HG03520 (cell line): ENCODE results near the gene PCCA.

Experiments
- ATAC-seq: cut with Tn5 transposase; IDR thresholded peaks from one replicate; pipeline ENCODE4 v1.9.1; 2021; ENCODE audit warnings: mild to moderate bottlenecking, moderate library complexity; ENCODE audit not compliant: unreplicated experiment

PCCA gene

GRCh38 chr13:100536643-100537180, 447.8 kb downstream of the PCCA start:
- ATAC-seq, result no peak

GRCh38 chr13:100537486-100537885, 448.6 kb downstream of the PCCA start:
- no peak for ATAC-seq

GRCh38 chr13:100537951-100538462, 449.1 kb downstream of the PCCA start:
- ATAC-seq, result no peak

GRCh38 chr13:100540621-100541020, 451.7 kb downstream of the PCCA start:
- ATAC-seq, result no peak

- no peak for ATAC-seq
These were observed 453.3 kb downstream of the PCCA start for GRCh38 chr13:100541897-100542825.

- peak; percentile 86 for ATAC-seq
These were observed 453.9 kb downstream of the PCCA start for GRCh38 chr13:100542826-100543156.

- no peak for ATAC-seq
These were observed 455.1 kb downstream of the PCCA start for GRCh38 chr13:100543872-100544602.

- ATAC-seq, result no peak
These were observed 456.2 kb downstream of the PCCA start for GRCh38 chr13:100544866-100545683.

GRCh38 chr13:100545684-100546061, 456.8 kb downstream of the PCCA start:
- ATAC-seq, result no peak

GRCh38 chr13:100546713-100547405, 458.0 kb downstream of the PCCA start:
- no peak for ATAC-seq

GRCh38 chr13:100547791-100548201, 458.9 kb downstream of the PCCA start:
- no peak for ATAC-seq

- no peak for ATAC-seq
These were observed 460.4 kb downstream of the PCCA start for GRCh38 chr13:100549316-100549715.

- ATAC-seq, result no peak
These were observed 463.9 kb downstream of the PCCA start for GRCh38 chr13:100552755-100553154.

- no peak for ATAC-seq
These were observed 471.0 kb downstream of the PCCA start for GRCh38 chr13:100559886-100560285.

- no peak for ATAC-seq
These were observed 471.7 kb downstream of the PCCA start for GRCh38 chr13:100560498-100561157.

- no peak for ATAC-seq
These were observed 472.2 kb downstream of the PCCA start for GRCh38 chr13:100561158-100561499.

- ATAC-seq, result no peak
These were observed 472.8 kb downstream of the PCCA start for GRCh38 chr13:100561599-100562204.

- ATAC-seq, result no peak
These were observed 474.9 kb downstream of the PCCA start for GRCh38 chr13:100563779-100564178.

- no peak for ATAC-seq
These were observed 475.7 kb downstream of the PCCA start for GRCh38 chr13:100564444-100565223.
